Measurements from ENCODE around the gene COL5A1.

GRCh38 chr9:134885001-134885678, 243.5 kb downstream of the COL5A1 start:
- no peak for TF ChIP-seq CTCF (IDR thresholded peaks at IDR 0.05 in 4 of 5, conservative IDR thresholded peaks at IDR 0.05 in 1 of 5)
- TF ChIP-seq POLR2A (IDR thresholded peaks at IDR 0.05), result no peak
